ENCODE results near the gene DAZL. TPM values are rescaled to one million over a fixed set of nuclear protein-coding genes. Genes with fewer than 3 reads are reported as not detected.
"Not testable (repeated sequence)": the region's sequence is repeated elsewhere in the genome, so short reads cannot be mapped to it uniquely, and the experiment has no call there.

DAZL gene
- polyA plus RNA-seq = not detected

GRCh38 chr3:16604887-16605602 lies at the start of gene DAZL:
Gene DAZL, minus strand, starts transcription at chr3:16605423. Its CDS starts 218 bp downstream, at chr3:16605205.
- 97% methylated on average over 63 of the region's 63 CpGs for WGBS, 2 donors
- Histone ChIP-seq H3K9me3 (ENCODE audit: control insufficient read depth in 2 of 2, insufficient read depth in 1 of 2, low read depth in 1 of 2, low read length in 1 of 2) (no peaks in the 10 kb centered on the region), H3K27me3 (ENCODE audit: control insufficient read depth in 1 of 2, insufficient read depth in 2 of 2, low read length in 2 of 2) (no peaks in the 10 kb centered on the region), H3K27ac (ENCODE audit: low read depth in 2 of 2, low read length in 1 of 2) (no peak within 1 kb of the TSS), H3K4me1 (ENCODE audit: control insufficient read depth in 2 of 2, insufficient read depth in 2 of 2, low read length in 1 of 2) (no peaks in the 10 kb centered on the region), H3K36me3 (ENCODE audit: control insufficient read depth in 2 of 2, insufficient read depth in 2 of 2, low read length in 1 of 2) (no peaks in the 10 kb centered on the region), H3K4me3 (ENCODE audit: low read depth in 1 of 2, low read length in 2 of 2) (no peak within 1 kb of the TSS)

- no peak overlapping the region for H3K27ac ChIP-seq (ENCODE audit: low read depth in 2 of 2, low read length in 1 of 2)
- no peaks in the 10 kb centered on the region for H3K27me3 ChIP-seq (ENCODE audit: control insufficient read depth in 1 of 2, insufficient read depth in 2 of 2, low read length in 2 of 2)
- no peaks in the 10 kb centered on the region for H3K4me1 ChIP-seq (ENCODE audit: control insufficient read depth in 2 of 2, insufficient read depth in 2 of 2, low read length in 1 of 2)
- WGBS, 2 donors = 33 to 44% methylated on average over 1 of the region's 1 CpG
- no peaks in the 10 kb centered on the region for H3K9me3 ChIP-seq (ENCODE audit: control insufficient read depth in 2 of 2, insufficient read depth in 1 of 2, low read depth in 1 of 2, low read length in 1 of 2)
- no peaks in the 10 kb centered on the region for H3K36me3 ChIP-seq (ENCODE audit: control insufficient read depth in 2 of 2, insufficient read depth in 2 of 2, low read length in 1 of 2)
- H3K4me3 ChIP-seq (ENCODE audit: low read depth in 1 of 2, low read length in 2 of 2) = no peak overlapping the region
These were observed 49.8 kb upstream of the DAZL start for GRCh38 chr3:16654976-16655375.

GRCh38 chr3:16653712-16654111 lies 48.5 kb upstream of the DAZL start:
- Histone ChIP-seq H3K4me3 (ENCODE audit: low read depth in 1 of 2, low read length in 2 of 2) (no peak overlapping the region), H3K4me1 (ENCODE audit: control insufficient read depth in 2 of 2, insufficient read depth in 2 of 2, low read length in 1 of 2) (no peaks in the 10 kb centered on the region), H3K9me3 (ENCODE audit: control insufficient read depth in 2 of 2, insufficient read depth in 1 of 2, low read depth in 1 of 2, low read length in 1 of 2) (no peaks in the 10 kb centered on the region), H3K27ac (ENCODE audit: low read depth in 2 of 2, low read length in 1 of 2) (no peak overlapping the region), H3K27me3 (ENCODE audit: control insufficient read depth in 1 of 2, insufficient read depth in 2 of 2, low read length in 2 of 2) (no peaks in the 10 kb centered on the region), H3K36me3 (ENCODE audit: control insufficient read depth in 2 of 2, insufficient read depth in 2 of 2, low read length in 1 of 2) (no peaks in the 10 kb centered on the region)
- WGBS, 2 donors = 52 to 64% methylated on average over 4 of the region's 4 CpGs

- no peaks in the 10 kb centered on the region for H3K27me3 ChIP-seq (ENCODE audit: control insufficient read depth in 1 of 2, insufficient read depth in 2 of 2, low read length in 2 of 2)
- no peaks in the 10 kb centered on the region for H3K36me3 ChIP-seq (ENCODE audit: control insufficient read depth in 2 of 2, insufficient read depth in 2 of 2, low read length in 1 of 2)
- H3K27ac ChIP-seq (ENCODE audit: low read depth in 2 of 2, low read length in 1 of 2) = no peak overlapping the region
- H3K9me3 ChIP-seq (ENCODE audit: control insufficient read depth in 2 of 2, insufficient read depth in 1 of 2, low read depth in 1 of 2, low read length in 1 of 2) = no peaks in the 10 kb centered on the region
- H3K4me1 ChIP-seq (ENCODE audit: control insufficient read depth in 2 of 2, insufficient read depth in 2 of 2, low read length in 1 of 2) = no peaks in the 10 kb centered on the region
- WGBS, 2 donors = 84 to 92% methylated on average over 4 of the region's 4 CpGs
- H3K4me3 ChIP-seq (ENCODE audit: low read depth in 1 of 2, low read length in 2 of 2) = no peak overlapping the region
These were observed 42.4 kb upstream of the DAZL start for GRCh38 chr3:16647668-16648067.

GRCh38 chr3:16639806-16640205 lies 34.6 kb upstream of the DAZL start:
- Histone ChIP-seq H3K9me3 (ENCODE audit: control insufficient read depth in 2 of 2, insufficient read depth in 1 of 2, low read depth in 1 of 2, low read length in 1 of 2) (no peaks in the 10 kb centered on the region), H3K4me1 (ENCODE audit: control insufficient read depth in 2 of 2, insufficient read depth in 2 of 2, low read length in 1 of 2) (no peaks in the 10 kb centered on the region), H3K4me3 (ENCODE audit: low read depth in 1 of 2, low read length in 2 of 2) (no peak overlapping the region), H3K27ac (ENCODE audit: low read depth in 2 of 2, low read length in 1 of 2) (no peak overlapping the region), H3K36me3 (ENCODE audit: control insufficient read depth in 2 of 2, insufficient read depth in 2 of 2, low read length in 1 of 2) (no peaks in the 10 kb centered on the region), H3K27me3 (ENCODE audit: control insufficient read depth in 1 of 2, insufficient read depth in 2 of 2, low read length in 2 of 2) (no peaks in the 10 kb centered on the region)
- 56 to 58% methylated on average over 2 of the region's 2 CpGs for WGBS, 2 donors

DNA sequence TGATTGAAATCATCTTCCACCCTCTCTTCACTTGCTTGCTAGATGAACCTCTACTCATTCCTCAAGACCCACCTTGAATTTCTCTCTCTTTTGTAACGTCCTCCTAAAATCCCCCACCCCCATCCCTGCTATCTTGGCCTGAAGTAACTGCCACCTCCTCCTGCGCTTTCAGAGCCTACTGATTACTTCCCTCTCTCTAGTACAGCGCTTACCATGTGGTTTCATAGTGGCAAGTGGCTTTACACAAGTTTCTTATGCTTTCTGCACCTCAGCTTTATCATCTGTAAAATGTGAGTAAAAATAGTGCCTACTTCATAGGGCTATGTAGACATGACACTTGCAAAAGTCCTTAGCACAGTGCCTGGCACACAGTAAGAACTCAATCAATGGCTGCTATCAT lies 28.7 kb upstream of the DAZL start:
- no peaks in the 10 kb centered on the region for H3K27me3 ChIP-seq (ENCODE audit: control insufficient read depth in 1 of 2, insufficient read depth in 2 of 2, low read length in 2 of 2)
- no peak overlapping the region for H3K27ac ChIP-seq (ENCODE audit: low read depth in 2 of 2, low read length in 1 of 2)
- H3K9me3 ChIP-seq (ENCODE audit: control insufficient read depth in 2 of 2, insufficient read depth in 1 of 2, low read depth in 1 of 2, low read length in 1 of 2) = no peaks in the 10 kb centered on the region
- H3K36me3 ChIP-seq (ENCODE audit: control insufficient read depth in 2 of 2, insufficient read depth in 2 of 2, low read length in 1 of 2) = no peaks in the 10 kb centered on the region
- H3K4me1 ChIP-seq (ENCODE audit: control insufficient read depth in 2 of 2, insufficient read depth in 2 of 2, low read length in 1 of 2) = no peaks in the 10 kb centered on the region
- 68 to 70% methylated on average over 3 of the region's 3 CpGs for WGBS, 2 donors
- H3K4me3 ChIP-seq (ENCODE audit: low read depth in 1 of 2, low read length in 2 of 2) = no peak overlapping the region

GRCh38 chr3:16632395-16632794 lies 27.2 kb upstream of the DAZL start:
- Histone ChIP-seq H3K9me3 (ENCODE audit: control insufficient read depth in 2 of 2, insufficient read depth in 1 of 2, low read depth in 1 of 2, low read length in 1 of 2) (no peaks in the 10 kb centered on the region), H3K27me3 (ENCODE audit: control insufficient read depth in 1 of 2, insufficient read depth in 2 of 2, low read length in 2 of 2) (no peaks in the 10 kb centered on the region)
- 56 to 69% methylated on average over 2 of the region's 2 CpGs for WGBS, 2 donors

GRCh38 chr3:16618721-16619120 lies 13.5 kb upstream of the DAZL start:
- no peak overlapping the region for H3K27ac ChIP-seq (ENCODE audit: low read depth in 2 of 2, low read length in 1 of 2)
- no peak overlapping the region for H3K4me3 ChIP-seq (ENCODE audit: low read depth in 1 of 2, low read length in 2 of 2)
- H3K4me1 ChIP-seq (ENCODE audit: control insufficient read depth in 2 of 2, insufficient read depth in 2 of 2, low read length in 1 of 2) = no peaks in the 10 kb centered on the region
- no peaks in the 10 kb centered on the region for H3K36me3 ChIP-seq (ENCODE audit: control insufficient read depth in 2 of 2, insufficient read depth in 2 of 2, low read length in 1 of 2)
- H3K27me3 ChIP-seq (ENCODE audit: control insufficient read depth in 1 of 2, insufficient read depth in 2 of 2, low read length in 2 of 2) = no peaks in the 10 kb centered on the region
- peaks cover 0 to 7% of the 10 kb centered on the region in 2 donors for H3K9me3 ChIP-seq (ENCODE audit: control insufficient read depth in 2 of 2, insufficient read depth in 1 of 2, low read depth in 1 of 2, low read length in 1 of 2)

More at GRCh38 chr3:16632395-16632794, 27.2 kb upstream of the DAZL start:
- H3K36me3 ChIP-seq (ENCODE audit: control insufficient read depth in 2 of 2, insufficient read depth in 2 of 2, low read length in 1 of 2) = no peaks in the 10 kb centered on the region
- H3K4me1 ChIP-seq (ENCODE audit: control insufficient read depth in 2 of 2, insufficient read depth in 2 of 2, low read length in 1 of 2) = no peaks in the 10 kb centered on the region
- no peak overlapping the region for H3K4me3 ChIP-seq (ENCODE audit: low read depth in 1 of 2, low read length in 2 of 2)
- H3K27ac ChIP-seq (ENCODE audit: low read depth in 2 of 2, low read length in 1 of 2) = no peak overlapping the region

GRCh38 chr3:16617155-16617554 lies 11.9 kb upstream of the DAZL start:
- H3K4me1 ChIP-seq (ENCODE audit: control insufficient read depth in 2 of 2, insufficient read depth in 2 of 2, low read length in 1 of 2); H3K27me3 ChIP-seq (ENCODE audit: control insufficient read depth in 1 of 2, insufficient read depth in 2 of 2, low read length in 2 of 2); H3K9me3 ChIP-seq (ENCODE audit: control insufficient read depth in 2 of 2, insufficient read depth in 1 of 2, low read depth in 1 of 2, low read length in 1 of 2); H3K36me3 ChIP-seq (ENCODE audit: control insufficient read depth in 2 of 2, insufficient read depth in 2 of 2, low read length in 1 of 2); H3K27ac ChIP-seq (ENCODE audit: low read depth in 2 of 2, low read length in 1 of 2); H3K4me3 ChIP-seq (ENCODE audit: low read depth in 1 of 2, low read length in 2 of 2): not testable (repeated sequence)
- WGBS, 2 donors = 85 to 87% methylated on average over 3 of the region's 3 CpGs

- no peaks in the 10 kb centered on the region for H3K4me1 ChIP-seq (ENCODE audit: control insufficient read depth in 2 of 2, insufficient read depth in 2 of 2, low read length in 1 of 2)
- H3K9me3 ChIP-seq (ENCODE audit: control insufficient read depth in 2 of 2, insufficient read depth in 1 of 2, low read depth in 1 of 2, low read length in 1 of 2) = peaks cover 0 to 7% of the 10 kb centered on the region in 2 donors
- H3K4me3 ChIP-seq (ENCODE audit: low read depth in 1 of 2, low read length in 2 of 2) = no peak overlapping the region
- 82 to 87% methylated on average over 4 of the region's 4 CpGs for WGBS, 2 donors
- H3K27ac ChIP-seq (ENCODE audit: low read depth in 2 of 2, low read length in 1 of 2) = no peak overlapping the region
- no peaks in the 10 kb centered on the region for H3K36me3 ChIP-seq (ENCODE audit: control insufficient read depth in 2 of 2, insufficient read depth in 2 of 2, low read length in 1 of 2)
- H3K27me3 ChIP-seq (ENCODE audit: control insufficient read depth in 1 of 2, insufficient read depth in 2 of 2, low read length in 2 of 2) = no peaks in the 10 kb centered on the region
These were observed 10.9 kb upstream of the DAZL start for GRCh38 chr3:16616083-16616482.
